ENCODE measurements around the gene LCLAT1. TPM values are rescaled to one million over a fixed set of nuclear protein-coding genes. Genes with fewer than 3 reads are reported as not detected.
A peak's percentile ranks its signal among the peaks of the same experiment; 100 is the strongest.

The LCLAT1 gene
- total and polyA plus RNA-seq, 2 donors (not counting 1 experiment from before 2014, with no cell fraction given) = 5.1 to 21.9 TPM

DNA sequence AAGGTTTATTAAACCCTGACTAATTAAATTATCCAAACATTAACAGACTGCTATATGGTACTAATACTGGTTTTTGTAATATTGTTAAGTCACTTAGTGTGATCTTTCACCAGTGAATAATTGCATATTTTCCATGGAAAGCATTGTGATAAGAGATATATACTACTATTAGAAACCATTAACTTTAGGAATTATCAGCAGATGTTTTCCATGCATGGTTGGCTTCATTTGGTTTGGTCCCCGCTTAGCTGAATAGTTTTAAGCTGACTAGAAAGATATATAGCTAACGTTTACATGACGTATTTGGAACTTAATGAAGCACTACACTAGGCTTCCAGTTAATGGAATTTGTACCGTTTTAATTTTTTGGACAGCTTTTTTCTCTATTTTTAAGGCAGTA is 37.9 kb downstream of the LCLAT1 start:
- intact Hi-C loops (cut with micrococcal nuclease) = loop anchor here (5.0 kb wide), 1 partner anchor 38 kb away; the partner anchor contains the start of gene LCLAT1
- Histone ChIP-seq H3K4me2 (replicated peaks; ENCODE audit: low read depth, low read length, poor library complexity, severe bottlenecking) (peak overlapping the region; percentile 11), H3K9me3 (ENCODE audit: control extremely low read depth in 1 of 3, control insufficient read depth in 2 of 3, insufficient read depth in 1 of 3, low read length in 2 of 3) (no peaks in the 10 kb centered on the region), H3K36me3 (replicated peaks in 1 of 2; ENCODE audit: control extremely low read depth in 1 of 2, control insufficient read depth in 1 of 2, extremely low read depth in 1 of 2, insufficient read depth in 2 of 2, low read length in 1 of 2) (no peaks in the 10 kb centered on the region), H2AFZ (ENCODE audit: insufficient read depth, low read depth, low read length, poor library complexity, severe bottlenecking) (no peak overlapping the region), H3K27ac (ENCODE audit: low read length in 2 of 2) (no peak overlapping the region), H4K20me1 (ENCODE audit: control insufficient read depth, insufficient read depth, low read length, poor library complexity, severe bottlenecking) (no peaks in the 10 kb centered on the region), H3K9ac (ENCODE audit: low read length) (no peak overlapping the region), H3K79me2 (ENCODE audit: control insufficient read depth, insufficient read depth, low read length) (peaks cover 55% of the 10 kb centered on the region), H3K4me3 (ENCODE audit: control extremely low read depth in 1 of 5, extremely low read depth in 1 of 5, insufficient read depth in 1 of 5, low read depth in 2 of 5, low read length in 4 of 5) (no peak overlapping the region), H3K4me1 (ENCODE audit: control insufficient read depth in 2 of 2, insufficient read depth in 2 of 2, low read length in 2 of 2) (peaks cover 5 to 18% of the 10 kb centered on the region in 2 donors), H3K27me3 (replicated peaks in 1 of 4; ENCODE audit: control extremely low read depth in 1 of 4, control insufficient read depth in 3 of 4, insufficient read depth in 4 of 4, low read length in 3 of 4) (no peaks in the 10 kb centered on the region)
- DNase-seq (no peak), ATAC-seq (ENCODE audit: low read depth) (no peak)
- TF ChIP-seq EZH2 (IDR thresholded peaks at IDR 0.05; ENCODE audit: borderline replicate concordance, insufficient read depth, low read depth, low read length, poor library complexity, severe bottlenecking) = no peak
- TF ChIP-seq, protein P1, sequence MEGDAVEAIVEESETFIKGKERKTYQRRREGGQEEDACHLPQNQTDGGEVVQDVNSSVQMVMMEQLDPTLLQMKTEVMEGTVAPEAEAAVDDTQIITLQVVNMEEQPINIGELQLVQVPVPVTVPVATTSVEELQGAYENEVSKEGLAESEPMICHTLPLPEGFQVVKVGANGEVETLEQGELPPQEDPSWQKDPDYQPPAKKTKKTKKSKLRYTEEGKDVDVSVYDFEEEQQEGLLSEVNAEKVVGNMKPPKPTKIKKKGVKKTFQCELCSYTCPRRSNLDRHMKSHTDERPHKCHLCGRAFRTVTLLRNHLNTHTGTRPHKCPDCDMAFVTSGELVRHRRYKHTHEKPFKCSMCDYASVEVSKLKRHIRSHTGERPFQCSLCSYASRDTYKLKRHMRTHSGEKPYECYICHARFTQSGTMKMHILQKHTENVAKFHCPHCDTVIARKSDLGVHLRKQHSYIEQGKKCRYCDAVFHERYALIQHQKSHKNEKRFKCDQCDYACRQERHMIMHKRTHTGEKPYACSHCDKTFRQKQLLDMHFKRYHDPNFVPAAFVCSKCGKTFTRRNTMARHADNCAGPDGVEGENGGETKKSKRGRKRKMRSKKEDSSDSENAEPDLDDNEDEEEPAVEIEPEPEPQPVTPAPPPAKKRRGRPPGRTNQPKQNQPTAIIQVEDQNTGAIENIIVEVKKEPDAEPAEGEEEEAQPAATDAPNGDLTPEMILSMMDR (IDR thresholded peaks at IDR 0.05) = no peak
- POLR2A ChIA-PET = interaction anchor here (0.5 kb wide), 1 partner anchor 20 kb away, joined by 5 read pairs; no protein-coding TSS in a partner anchor
- Mint-ChIP-seq H3K4me3 (peak overlapping the region; percentile 44), H3K27me3 (no peaks in the 10 kb centered on the region), H3K9me3 (ENCODE audit: insufficient read depth) (no peaks in the 10 kb centered on the region), H3K27ac (no peak overlapping the region), H3K4me1 (peaks cover 50% of the 10 kb centered on the region)
- CTCF ChIA-PET = interaction anchor here (1.1 kb wide), 1 partner anchor 276 kb away, joined by 4 read pairs; no protein-coding TSS in a partner anchor
- 70% methylated on average over 2 of the region's 4 CpGs for WGBS (ENCODE audit: insufficient coverage)

DNA sequence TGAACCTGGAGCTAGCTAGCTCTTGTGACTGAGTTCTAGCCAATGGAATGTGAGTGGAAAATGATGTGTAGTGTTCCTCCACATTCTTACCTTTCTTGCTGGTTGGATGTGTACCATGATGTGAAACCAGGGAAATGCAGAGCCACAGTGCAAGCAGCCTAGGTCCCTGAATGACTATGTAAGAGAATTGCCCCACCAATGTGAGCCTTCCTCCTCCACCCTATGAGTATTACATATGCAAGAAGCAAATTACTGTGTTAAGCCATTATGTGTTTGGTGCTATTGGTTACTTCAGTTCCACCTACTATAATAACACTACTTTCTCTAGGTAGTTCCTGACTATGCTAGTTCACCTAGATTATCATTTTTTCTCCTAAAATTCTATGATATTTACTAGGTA is 39.6 kb downstream of the LCLAT1 start:
- Mint-ChIP-seq H3K4me1 (peaks cover 45% of the 10 kb centered on the region), H3K4me3 (no peak overlapping the region), H3K27ac (no peak overlapping the region), H3K9me3 (ENCODE audit: insufficient read depth) (no peaks in the 10 kb centered on the region), H3K27me3 (no peaks in the 10 kb centered on the region)
- Histone ChIP-seq H3K4me2 (replicated peaks; ENCODE audit: low read depth, low read length, poor library complexity, severe bottlenecking) (no peak overlapping the region), H3K4me3 (ENCODE audit: control extremely low read depth in 1 of 5, extremely low read depth in 1 of 5, insufficient read depth in 1 of 5, low read depth in 2 of 5, low read length in 4 of 5) (no peak overlapping the region), H3K4me1 (ENCODE audit: control insufficient read depth in 2 of 2, insufficient read depth in 2 of 2, low read length in 2 of 2) (peaks cover 5 to 19% of the 10 kb centered on the region in 2 donors), H4K20me1 (ENCODE audit: control insufficient read depth, insufficient read depth, low read length, poor library complexity, severe bottlenecking) (no peaks in the 10 kb centered on the region), H3K9me3 (ENCODE audit: control extremely low read depth in 1 of 3, control insufficient read depth in 2 of 3, insufficient read depth in 1 of 3, low read length in 2 of 3) (no peaks in the 10 kb centered on the region), H3K27me3 (replicated peaks in 1 of 4; ENCODE audit: control extremely low read depth in 1 of 4, control insufficient read depth in 3 of 4, insufficient read depth in 4 of 4, low read length in 3 of 4) (no peaks in the 10 kb centered on the region), H3K27ac (ENCODE audit: low read length in 2 of 2) (no peak overlapping the region), H3K9ac (ENCODE audit: low read length) (no peak overlapping the region), H3K79me2 (ENCODE audit: control insufficient read depth, insufficient read depth, low read length) (peaks cover 59% of the 10 kb centered on the region), H3K36me3 (replicated peaks in 1 of 2; ENCODE audit: control extremely low read depth in 1 of 2, control insufficient read depth in 1 of 2, extremely low read depth in 1 of 2, insufficient read depth in 2 of 2, low read length in 1 of 2) (no peaks in the 10 kb centered on the region), H2AFZ (ENCODE audit: insufficient read depth, low read depth, low read length, poor library complexity, severe bottlenecking) (no peak overlapping the region)
- CTCF ChIA-PET = no interaction called here
- no peak for DNase-seq
- TF ChIP-seq, protein P1 (IDR thresholded peaks at IDR 0.05) = no peak
- TF ChIP-seq EZH2 (IDR thresholded peaks at IDR 0.05; ENCODE audit: borderline replicate concordance, insufficient read depth, low read depth, low read length, poor library complexity, severe bottlenecking) = no peak
- no peak for ATAC-seq (ENCODE audit: low read depth)
- POLR2A ChIA-PET = no interaction called here
- intact Hi-C loops (cut with micrococcal nuclease) = loop anchor here (5.0 kb wide), 1 partner anchor 39 kb away; the partner anchor contains the start of gene LCLAT1

All from B cell (primary cell).